Measurements from ENCODE around the gene CIITA. TPM values are rescaled to one million over a fixed set of nuclear protein-coding genes. Genes with fewer than 3 reads are reported as not detected.
"Not testable (repeated sequence)": the region's sequence is repeated elsewhere in the genome, so short reads cannot be mapped to it uniquely, and the experiment has no call there.

CIITA gene, protein sequence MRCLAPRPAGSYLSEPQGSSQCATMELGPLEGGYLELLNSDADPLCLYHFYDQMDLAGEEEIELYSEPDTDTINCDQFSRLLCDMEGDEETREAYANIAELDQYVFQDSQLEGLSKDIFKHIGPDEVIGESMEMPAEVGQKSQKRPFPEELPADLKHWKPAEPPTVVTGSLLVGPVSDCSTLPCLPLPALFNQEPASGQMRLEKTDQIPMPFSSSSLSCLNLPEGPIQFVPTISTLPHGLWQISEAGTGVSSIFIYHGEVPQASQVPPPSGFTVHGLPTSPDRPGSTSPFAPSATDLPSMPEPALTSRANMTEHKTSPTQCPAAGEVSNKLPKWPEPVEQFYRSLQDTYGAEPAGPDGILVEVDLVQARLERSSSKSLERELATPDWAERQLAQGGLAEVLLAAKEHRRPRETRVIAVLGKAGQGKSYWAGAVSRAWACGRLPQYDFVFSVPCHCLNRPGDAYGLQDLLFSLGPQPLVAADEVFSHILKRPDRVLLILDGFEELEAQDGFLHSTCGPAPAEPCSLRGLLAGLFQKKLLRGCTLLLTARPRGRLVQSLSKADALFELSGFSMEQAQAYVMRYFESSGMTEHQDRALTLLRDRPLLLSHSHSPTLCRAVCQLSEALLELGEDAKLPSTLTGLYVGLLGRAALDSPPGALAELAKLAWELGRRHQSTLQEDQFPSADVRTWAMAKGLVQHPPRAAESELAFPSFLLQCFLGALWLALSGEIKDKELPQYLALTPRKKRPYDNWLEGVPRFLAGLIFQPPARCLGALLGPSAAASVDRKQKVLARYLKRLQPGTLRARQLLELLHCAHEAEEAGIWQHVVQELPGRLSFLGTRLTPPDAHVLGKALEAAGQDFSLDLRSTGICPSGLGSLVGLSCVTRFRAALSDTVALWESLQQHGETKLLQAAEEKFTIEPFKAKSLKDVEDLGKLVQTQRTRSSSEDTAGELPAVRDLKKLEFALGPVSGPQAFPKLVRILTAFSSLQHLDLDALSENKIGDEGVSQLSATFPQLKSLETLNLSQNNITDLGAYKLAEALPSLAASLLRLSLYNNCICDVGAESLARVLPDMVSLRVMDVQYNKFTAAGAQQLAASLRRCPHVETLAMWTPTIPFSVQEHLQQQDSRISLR
- 12.0 and 13.0 TPM in 2 replicates for total RNA-seq

DNA sequence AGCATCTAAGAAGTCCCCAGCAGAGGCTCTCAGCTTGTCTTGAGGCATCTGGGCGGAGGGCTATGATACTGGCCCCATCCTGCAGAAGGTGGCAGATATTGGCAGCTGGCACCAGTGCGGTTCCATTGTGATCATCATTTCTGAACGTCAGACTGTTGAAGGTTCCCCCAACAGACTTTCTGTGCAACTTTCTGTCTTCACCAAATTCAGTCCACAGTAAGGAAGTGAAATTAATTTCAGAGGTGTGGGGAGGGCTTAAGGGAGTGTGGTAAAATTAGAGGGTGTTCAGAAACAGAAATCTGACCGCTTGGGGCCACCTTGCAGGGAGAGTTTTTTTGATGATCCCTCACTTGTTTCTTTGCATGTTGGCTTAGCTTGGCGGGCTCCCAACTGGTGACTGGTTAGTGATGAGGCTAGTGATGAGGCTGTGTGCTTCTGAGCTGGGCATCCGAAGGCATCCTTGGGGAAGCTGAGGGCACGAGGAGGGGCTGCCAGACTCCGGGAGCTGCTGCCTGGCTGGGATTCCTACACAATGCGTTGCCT, at the start of gene CIITA:
Gene CIITA (plus strand): TSS at position 404 of the 543 bp plus-strand sequence. CDS start 129 bp downstream, at position 533.
- Mint-ChIP-seq H3K36me3 (ENCODE audit: low read depth) (no peaks in the 10 kb centered on the region), H3K9me3 (no peaks in the 10 kb centered on the region), H3K4me1 (ENCODE audit: low read depth) (peaks cover 88% of the 10 kb centered on the region), H3K27ac (peak within 1 kb of the TSS; percentile 59), H3K27me3 (ENCODE audit: insufficient read depth) (peaks cover 14% of the 10 kb centered on the region), H3K4me3 (peak within 1 kb of the TSS; percentile 86)
- intact Hi-C loops (cut with micrococcal nuclease), result loop anchor here (1.0 to 10.0 kb wide), 6 partner anchors 38 to 908 kb away; partner anchors contain the start of gene SOCS1
- peak; percentile 53 for DNase-seq (ENCODE audit: low spot score)

DNA sequence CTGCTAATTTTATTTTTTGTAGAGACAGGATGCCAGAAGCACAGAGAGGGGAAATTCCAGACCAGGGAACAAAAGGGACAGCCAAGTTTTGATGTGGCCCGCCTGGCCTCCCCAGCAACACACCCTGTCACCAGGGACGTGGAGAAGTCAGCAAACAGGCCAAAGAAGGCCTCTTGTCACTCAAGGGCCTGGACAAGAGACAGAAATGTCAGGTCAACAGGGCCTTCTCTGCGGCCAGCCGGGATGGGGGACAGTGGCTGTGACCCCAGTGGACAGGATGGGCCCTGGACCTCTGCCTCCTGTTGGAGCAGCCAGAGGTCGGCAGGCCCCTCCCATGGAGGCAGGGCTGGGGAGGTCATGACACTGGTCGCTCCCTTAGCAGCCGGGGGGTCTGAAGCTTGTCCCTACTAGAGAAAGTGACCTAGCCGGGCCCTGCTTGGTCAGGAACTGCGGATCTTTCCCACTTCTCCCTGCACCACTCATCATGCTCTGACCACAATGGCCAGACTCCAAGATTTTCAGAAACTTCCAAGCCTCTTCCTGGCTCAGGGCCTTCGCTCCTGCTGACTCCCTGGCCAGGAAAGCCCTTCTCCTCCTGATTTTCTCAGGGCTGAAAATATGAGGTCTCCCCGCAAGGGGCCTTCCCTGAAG, 49.2 kb upstream of the CIITA start:
- H3K9me3 Mint-ChIP-seq, result no peaks in the 10 kb centered on the region
- peaks cover 3% of the 10 kb centered on the region for H3K27me3 Mint-ChIP-seq (ENCODE audit: insufficient read depth)
- intact Hi-C loops (cut with micrococcal nuclease), result no loop called here
- DNase-seq (ENCODE audit: low spot score), result no peak
- H3K36me3 Mint-ChIP-seq (ENCODE audit: low read depth), result no peaks in the 10 kb centered on the region
- H3K4me3 Mint-ChIP-seq, result no peak overlapping the region
- no peaks in the 10 kb centered on the region for H3K4me1 Mint-ChIP-seq (ENCODE audit: low read depth)
- H3K27ac Mint-ChIP-seq, result no peak overlapping the region

DNA sequence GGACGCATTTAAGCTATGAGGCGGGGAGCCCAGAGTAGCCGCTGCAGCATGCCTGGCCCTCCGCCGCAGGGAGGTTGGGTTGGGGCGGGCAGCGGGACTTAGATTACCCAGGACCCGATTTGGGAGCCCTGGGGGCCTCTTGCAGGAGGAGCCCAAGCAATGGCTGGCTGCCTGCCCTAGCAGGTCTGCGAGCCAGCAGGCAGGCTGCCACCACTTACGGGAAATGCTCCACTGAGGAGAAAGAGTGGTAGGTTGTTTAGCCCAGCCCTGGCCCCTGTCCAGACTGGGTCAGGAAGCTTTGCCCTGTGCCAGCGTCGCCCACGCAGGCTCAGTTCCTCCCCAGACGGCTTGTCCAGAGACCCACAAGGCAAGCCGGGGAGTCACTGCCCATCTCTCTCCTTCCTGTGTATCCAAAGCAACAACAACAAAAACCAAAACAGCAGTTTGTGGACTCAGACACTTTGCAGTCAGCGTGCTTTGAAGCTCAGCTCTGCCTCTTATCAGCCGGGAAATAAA, 48.1 kb upstream of the CIITA start:
- Mint-ChIP-seq H3K4me3 (no peak overlapping the region), H3K9me3 (no peaks in the 10 kb centered on the region), H3K27ac (no peak overlapping the region), H3K4me1 (ENCODE audit: low read depth) (no peaks in the 10 kb centered on the region), H3K27me3 (ENCODE audit: insufficient read depth) (peaks cover 3% of the 10 kb centered on the region), H3K36me3 (ENCODE audit: low read depth) (no peaks in the 10 kb centered on the region)
- intact Hi-C loops (cut with micrococcal nuclease), result no loop called here
- no peak for DNase-seq (ENCODE audit: low spot score)

DNA sequence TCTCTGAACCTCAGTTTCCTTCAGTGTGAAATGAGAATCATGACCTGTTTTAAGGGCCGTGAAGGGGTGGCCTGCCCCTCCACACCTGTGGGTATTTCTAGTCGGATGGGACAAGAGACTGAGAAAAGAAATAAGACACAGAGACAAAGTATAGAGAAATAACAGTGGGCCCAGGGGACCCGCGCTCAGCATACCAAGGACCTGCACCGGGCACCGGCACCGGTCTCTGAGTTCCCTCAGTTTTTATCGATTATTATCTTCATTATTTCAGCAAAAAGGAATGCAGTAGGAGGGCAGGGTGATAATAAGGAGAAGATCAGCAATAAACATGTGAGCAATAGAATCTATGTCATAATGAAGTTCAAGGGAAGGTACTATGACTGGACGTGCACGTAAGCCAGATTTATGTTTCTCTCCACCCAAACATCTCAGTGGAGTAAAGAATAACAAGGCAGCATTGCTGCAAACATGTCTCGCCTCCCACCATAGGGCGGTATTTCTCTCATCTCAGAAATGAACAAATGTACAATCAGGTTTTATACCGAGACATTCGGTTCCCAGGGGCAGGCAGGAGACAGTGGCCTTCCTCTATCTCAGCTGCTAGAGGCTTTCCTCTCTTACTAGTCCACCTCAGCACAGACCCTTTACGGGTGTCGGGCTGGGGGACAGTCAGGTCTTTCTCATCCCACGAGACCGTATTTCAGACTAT, 47.5 kb upstream of the CIITA start:
- H3K9me3 Mint-ChIP-seq; H3K4me1 Mint-ChIP-seq (ENCODE audit: low read depth); H3K36me3 Mint-ChIP-seq (ENCODE audit: low read depth): not testable (repeated sequence)

DNA sequence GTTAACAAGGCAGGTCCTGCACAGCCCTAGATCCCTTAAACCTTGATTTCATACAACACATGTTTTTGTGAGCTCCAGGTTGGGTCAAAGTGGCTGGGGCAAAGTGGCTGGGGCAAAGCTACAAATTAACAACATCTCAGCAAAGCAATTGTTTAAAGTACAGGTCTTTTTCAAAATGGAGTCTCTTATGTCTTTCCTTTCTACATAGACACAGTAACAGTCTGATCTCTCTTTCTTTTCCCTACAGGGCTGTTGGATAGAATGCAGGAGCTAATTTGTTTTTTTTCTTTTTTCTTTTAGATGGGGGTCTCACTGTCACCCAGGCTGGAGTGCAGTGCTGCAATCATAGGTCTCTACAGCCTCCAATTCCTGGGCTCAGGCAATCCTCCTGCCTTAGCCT, 46.8 kb upstream of the CIITA start:
- H3K4me3 Mint-ChIP-seq; H3K27ac Mint-ChIP-seq; H3K36me3 Mint-ChIP-seq (ENCODE audit: low read depth); H3K9me3 Mint-ChIP-seq; intact Hi-C loops (cut with micrococcal nuclease); DNase-seq (ENCODE audit: low spot score); H3K27me3 Mint-ChIP-seq (ENCODE audit: insufficient read depth): not testable (repeated sequence)
- H3K4me1 Mint-ChIP-seq (ENCODE audit: low read depth), result peaks cover 12% of the 10 kb centered on the region

More for the DNA sequence above, 47.5 kb upstream of the CIITA start:
- H3K27ac Mint-ChIP-seq; DNase-seq (ENCODE audit: low spot score); H3K4me3 Mint-ChIP-seq; H3K27me3 Mint-ChIP-seq (ENCODE audit: insufficient read depth); intact Hi-C loops (cut with micrococcal nuclease): not testable (repeated sequence)

DNA sequence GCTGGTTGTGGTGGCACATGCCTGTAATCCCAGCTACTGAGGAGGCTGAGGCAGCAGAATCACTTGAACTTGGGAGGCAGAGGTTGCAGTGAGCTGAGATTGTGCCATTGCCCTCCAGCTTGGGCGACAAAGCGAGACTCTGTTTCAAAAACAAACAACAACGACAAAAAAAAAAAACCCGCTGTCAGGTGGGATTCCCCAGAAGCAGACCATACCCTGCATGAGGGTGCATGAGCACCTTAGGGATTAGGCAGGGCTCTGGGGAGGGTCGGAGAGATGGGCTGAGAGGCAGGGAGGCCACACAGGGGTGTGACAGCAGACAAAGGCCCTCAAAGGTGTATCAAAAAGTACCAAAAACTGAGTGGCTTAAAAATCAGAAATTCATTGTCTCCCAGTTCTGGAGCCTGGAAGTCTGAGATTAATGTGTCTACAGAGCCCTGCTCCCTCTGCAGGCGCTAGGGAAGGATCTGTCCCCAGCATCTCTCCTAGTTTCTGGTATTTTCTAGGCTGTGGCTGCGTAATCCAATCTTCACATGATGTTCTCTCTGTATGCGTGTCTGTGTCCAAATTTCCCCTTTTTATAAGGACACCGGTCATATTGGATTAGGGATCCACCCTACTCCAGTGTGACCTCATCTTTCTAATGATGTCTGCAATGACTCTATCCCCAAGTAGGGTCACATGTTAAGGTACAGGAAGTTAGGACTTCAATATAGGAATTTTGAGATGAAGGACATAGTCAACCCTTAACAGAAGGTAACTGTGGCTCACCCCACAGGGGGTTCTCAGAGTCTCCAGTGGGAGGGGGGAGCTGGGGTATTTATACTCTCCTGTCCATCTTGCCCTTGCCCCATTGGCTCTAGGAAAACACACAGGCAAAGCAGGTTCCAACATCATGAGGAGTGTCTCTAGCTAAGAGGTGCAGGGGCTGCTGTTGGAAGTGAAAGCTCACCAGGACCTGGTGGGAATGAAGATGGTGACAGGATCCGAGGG, 44.8 kb upstream of the CIITA start:
- DNase-seq (ENCODE audit: low spot score), result no peak
- Mint-ChIP-seq H3K27me3 (ENCODE audit: insufficient read depth) (peaks cover 8% of the 10 kb centered on the region), H3K27ac (no peak overlapping the region), H3K9me3 (peaks cover 10% of the 10 kb centered on the region), H3K36me3 (ENCODE audit: low read depth) (no peaks in the 10 kb centered on the region), H3K4me1 (ENCODE audit: low read depth) (peaks cover 18% of the 10 kb centered on the region), H3K4me3 (no peak overlapping the region)
- intact Hi-C loops (cut with micrococcal nuclease), result no loop called here

DNA sequence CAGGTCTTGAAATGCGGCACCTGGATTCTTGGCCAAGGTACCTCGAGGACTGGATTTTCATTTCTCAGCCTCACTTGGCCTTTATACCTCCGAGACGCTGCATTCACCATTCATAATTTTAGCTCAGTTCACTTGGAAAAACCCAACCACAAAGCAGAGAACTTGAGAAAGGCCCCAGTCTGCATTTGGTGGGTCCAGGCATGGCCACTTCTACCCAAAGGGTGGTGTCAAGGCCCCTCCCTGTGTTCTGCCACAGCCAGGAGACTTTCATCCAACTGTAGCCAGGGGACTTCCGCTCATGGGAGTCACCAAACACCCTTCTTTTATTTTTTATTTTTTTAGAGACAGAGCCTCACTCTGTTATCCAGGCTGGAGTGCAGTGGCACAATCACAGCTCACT, 43.7 kb upstream of the CIITA start:
- Mint-ChIP-seq H3K4me1 (ENCODE audit: low read depth) (peaks cover 18% of the 10 kb centered on the region), H3K27me3 (ENCODE audit: insufficient read depth) (peaks cover 6% of the 10 kb centered on the region), H3K36me3 (ENCODE audit: low read depth) (no peaks in the 10 kb centered on the region), H3K27ac (no peak overlapping the region), H3K9me3 (peaks cover 10% of the 10 kb centered on the region), H3K4me3 (no peak overlapping the region)
- no peak for DNase-seq (ENCODE audit: low spot score)
- intact Hi-C loops (cut with micrococcal nuclease), result no loop called here

DNA sequence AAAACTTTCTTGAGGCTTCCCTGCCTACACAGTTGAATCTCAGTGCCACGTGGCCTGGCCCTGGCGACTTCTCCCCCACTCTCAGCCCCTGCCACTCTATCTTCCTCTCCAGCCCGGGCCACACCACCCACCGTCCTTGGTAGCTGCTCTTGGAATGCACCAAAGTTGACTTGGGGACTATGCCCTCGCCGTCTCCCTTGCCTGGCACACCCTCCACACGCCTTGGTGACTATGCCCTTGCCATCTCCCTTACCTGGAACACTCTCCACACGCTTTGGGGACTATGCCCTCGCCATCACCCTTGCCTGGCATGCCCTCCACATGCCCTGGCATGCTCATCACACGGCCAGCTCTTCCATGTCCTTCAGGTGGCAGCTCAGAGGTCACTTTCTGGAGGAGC, 42.9 kb upstream of the CIITA start:
- Mint-ChIP-seq H3K27me3 (ENCODE audit: insufficient read depth) (peaks cover 4% of the 10 kb centered on the region), H3K4me1 (ENCODE audit: low read depth) (peaks cover 18% of the 10 kb centered on the region), H3K27ac (no peak overlapping the region), H3K4me3 (peak overlapping the region; percentile 5), H3K36me3 (ENCODE audit: low read depth) (no peaks in the 10 kb centered on the region), H3K9me3 (peaks cover 10% of the 10 kb centered on the region)
- intact Hi-C loops (cut with micrococcal nuclease), result no loop called here
- DNase-seq (ENCODE audit: low spot score), result no peak

DNA sequence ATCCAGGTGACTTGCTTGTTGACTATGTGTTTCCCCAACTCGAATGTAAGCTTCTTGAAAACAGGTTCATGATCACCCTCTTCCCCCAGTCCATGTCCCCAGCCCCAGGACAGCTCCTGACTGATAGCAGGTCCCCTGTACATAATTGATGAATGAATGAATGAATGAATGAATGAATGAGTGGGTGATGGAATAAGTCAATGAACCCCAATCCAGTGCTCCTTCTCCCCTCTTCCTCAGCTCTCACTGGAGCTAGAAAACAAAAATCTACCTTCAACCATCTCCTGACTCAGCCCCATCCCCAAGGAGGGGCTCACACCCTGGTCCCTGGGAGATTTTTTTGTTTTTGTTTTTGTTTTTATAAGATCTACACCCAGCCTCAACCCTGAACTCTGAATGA, 42.2 kb upstream of the CIITA start:
- intact Hi-C loops (cut with micrococcal nuclease), result loop anchor here (1.0 kb wide), 1 partner anchor 41 kb away; no protein-coding TSS in a partner anchor

DNA sequence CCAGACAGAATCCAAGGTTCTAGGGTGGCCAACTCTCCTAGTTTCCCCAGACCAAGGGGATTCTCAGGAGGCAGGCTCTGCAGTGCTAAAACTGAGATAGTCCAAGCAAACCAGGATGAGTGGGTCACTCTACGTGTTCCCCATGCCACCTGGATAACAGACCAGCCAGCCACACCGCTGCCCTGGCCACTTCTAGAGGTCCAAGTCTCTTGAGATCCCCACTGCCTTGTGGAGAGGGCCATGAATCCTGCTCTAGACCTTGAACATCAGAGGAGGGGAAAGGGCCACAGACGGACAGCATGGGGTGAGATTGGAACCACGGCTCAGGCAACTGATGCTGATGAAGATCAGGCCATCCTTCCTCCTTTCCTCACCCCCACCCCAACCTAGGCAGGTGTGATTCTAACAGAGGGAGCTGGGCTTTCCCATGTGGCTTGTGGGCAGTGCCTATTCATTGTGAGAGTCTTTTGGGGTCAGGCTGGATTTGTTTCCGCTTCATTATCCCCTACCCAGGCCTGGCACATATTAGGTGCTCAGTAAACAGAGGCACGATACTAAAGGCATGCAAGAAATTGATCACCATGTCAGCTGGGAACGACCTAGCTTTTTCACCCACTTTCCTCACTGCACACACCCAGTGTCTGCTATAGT, 41.6 kb upstream of the CIITA start:
- peak; percentile 22 for DNase-seq (ENCODE audit: low spot score)
- no peak overlapping the region for H3K4me3 Mint-ChIP-seq
- no peaks in the 10 kb centered on the region for H3K36me3 Mint-ChIP-seq (ENCODE audit: low read depth)
- intact Hi-C loops (cut with micrococcal nuclease), result loop anchor here (1.0 kb wide), 1 partner anchor 40 kb away; no protein-coding TSS in a partner anchor
- H3K4me1 Mint-ChIP-seq (ENCODE audit: low read depth), result peaks cover 18% of the 10 kb centered on the region
- peaks cover 10% of the 10 kb centered on the region for H3K9me3 Mint-ChIP-seq
- peaks cover 4% of the 10 kb centered on the region for H3K27me3 Mint-ChIP-seq (ENCODE audit: insufficient read depth)
- no peak overlapping the region for H3K27ac Mint-ChIP-seq

More for the DNA sequence above, 42.2 kb upstream of the CIITA start:
- Mint-ChIP-seq H3K27me3 (ENCODE audit: insufficient read depth) (peaks cover 4% of the 10 kb centered on the region), H3K4me3 (no peak overlapping the region), H3K27ac (no peak overlapping the region), H3K36me3 (ENCODE audit: low read depth) (no peaks in the 10 kb centered on the region), H3K9me3 (peaks cover 10% of the 10 kb centered on the region), H3K4me1 (ENCODE audit: low read depth) (peaks cover 18% of the 10 kb centered on the region)
- DNase-seq (ENCODE audit: low spot score), result no peak
